Glutamatergic neuron (in vitro differentiated cells): ENCODE data around the gene PRUNE1. TPM values are rescaled to one million over a fixed set of nuclear protein-coding genes. Genes with fewer than 3 reads are reported as not detected.

ENCODE experiments used
- DNase-seq: peaks from one replicate; pipeline ENCODE4 v3.0.0; 2022
- H3K27ac Mint-ChIP-seq: one replicate; pipeline ENCODE4 v1.8.0; 2020; ENCODE audit warnings: mild to moderate bottlenecking, mixed read lengths, inconsistent platforms; ENCODE audit not compliant: unreplicated experiment
- H3K27me3 Mint-ChIP-seq: one replicate; pipeline ENCODE4 v1.8.0; 2020; ENCODE audit warnings: mild to moderate bottlenecking, moderate library complexity, mixed read lengths, inconsistent platforms; ENCODE audit not compliant: unreplicated experiment
- H3K36me3 Mint-ChIP-seq: one replicate; pipeline ENCODE4 v1.8.0; 2020; ENCODE audit warnings: mild to moderate bottlenecking, mixed read lengths, inconsistent platforms; ENCODE audit not compliant: unreplicated experiment
- H3K4me1 Mint-ChIP-seq: one replicate; pipeline ENCODE4 v1.8.0; 2020; ENCODE audit warnings: mild to moderate bottlenecking, low read depth, mixed read lengths, inconsistent platforms; ENCODE audit not compliant: unreplicated experiment
- H3K4me3 Mint-ChIP-seq: one replicate; pipeline ENCODE4 v1.8.0; 2020; ENCODE audit warnings: mild to moderate bottlenecking, mixed read lengths, inconsistent platforms; ENCODE audit not compliant: unreplicated experiment
- H3K9me3 Mint-ChIP-seq: one replicate; pipeline ENCODE4 v1.8.0; 2020; ENCODE audit warnings: mild to moderate bottlenecking, moderate library complexity, mixed read lengths, inconsistent platforms; ENCODE audit not compliant: unreplicated experiment
- total RNA-seq: library from RNA; stranded (reverse); fragmentation: NEBNext Ultra II Directional; extraction: Animal tissue kit (Norgen Biotek cat#: 25700); gene quantifications from one replicate; pipeline ENCODE4 v1.2.1, GENCODE V29; 2021; ENCODE audit not compliant: unreplicated experiment
- TF ChIP-seq, protein P1 (sequence below): fragments of 200-600 bp; sonication (generic); IDR thresholded peaks from one replicate; pipeline ENCODE4 v1.5.0; 2021; ENCODE audit not compliant: partially characterized antibody, unreplicated experiment

Gene PRUNE1
- total RNA-seq, 1 donor from 2014 or later: 14.9 TPM

DNA sequence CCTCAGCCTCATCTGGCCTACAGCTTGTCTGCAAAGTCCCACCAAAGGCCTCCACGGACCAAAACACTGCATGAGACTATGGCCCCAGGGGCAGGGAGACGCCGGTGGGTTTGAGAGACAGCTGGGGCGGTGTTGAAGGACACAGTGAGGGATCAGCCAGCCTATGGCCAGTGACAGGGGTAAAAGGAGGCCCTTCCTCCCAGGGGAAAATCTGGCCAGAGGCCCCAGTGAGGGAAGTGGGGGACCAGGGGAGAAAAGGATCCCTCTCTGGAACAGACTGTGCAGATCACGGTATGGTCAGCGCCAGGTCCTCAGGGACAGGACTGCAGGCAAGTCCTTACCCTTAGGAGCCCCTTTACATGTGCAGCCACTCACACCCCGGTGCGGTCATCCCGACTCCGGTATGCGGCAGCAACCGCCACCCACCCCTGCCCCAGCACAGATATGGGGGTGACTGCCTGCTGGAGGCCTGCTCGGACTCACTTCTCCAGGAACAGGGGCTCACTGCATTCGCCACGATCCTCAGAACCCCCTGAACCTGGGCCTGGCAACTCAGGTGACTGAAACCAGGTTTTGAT lies 34.9 kb upstream of the PRUNE1 start:
- H3K27me3 Mint-ChIP-seq: peaks cover 7% of the 10 kb centered on the region
- TF ChIP-seq, protein P1, sequence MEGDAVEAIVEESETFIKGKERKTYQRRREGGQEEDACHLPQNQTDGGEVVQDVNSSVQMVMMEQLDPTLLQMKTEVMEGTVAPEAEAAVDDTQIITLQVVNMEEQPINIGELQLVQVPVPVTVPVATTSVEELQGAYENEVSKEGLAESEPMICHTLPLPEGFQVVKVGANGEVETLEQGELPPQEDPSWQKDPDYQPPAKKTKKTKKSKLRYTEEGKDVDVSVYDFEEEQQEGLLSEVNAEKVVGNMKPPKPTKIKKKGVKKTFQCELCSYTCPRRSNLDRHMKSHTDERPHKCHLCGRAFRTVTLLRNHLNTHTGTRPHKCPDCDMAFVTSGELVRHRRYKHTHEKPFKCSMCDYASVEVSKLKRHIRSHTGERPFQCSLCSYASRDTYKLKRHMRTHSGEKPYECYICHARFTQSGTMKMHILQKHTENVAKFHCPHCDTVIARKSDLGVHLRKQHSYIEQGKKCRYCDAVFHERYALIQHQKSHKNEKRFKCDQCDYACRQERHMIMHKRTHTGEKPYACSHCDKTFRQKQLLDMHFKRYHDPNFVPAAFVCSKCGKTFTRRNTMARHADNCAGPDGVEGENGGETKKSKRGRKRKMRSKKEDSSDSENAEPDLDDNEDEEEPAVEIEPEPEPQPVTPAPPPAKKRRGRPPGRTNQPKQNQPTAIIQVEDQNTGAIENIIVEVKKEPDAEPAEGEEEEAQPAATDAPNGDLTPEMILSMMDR: no peak
- H3K27ac Mint-ChIP-seq: peak overlapping the region; percentile 70
- peaks cover 4% of the 10 kb centered on the region for H3K9me3 Mint-ChIP-seq
- DNase-seq: peak; percentile 38
- H3K4me1 Mint-ChIP-seq: peaks cover 29% of the 10 kb centered on the region
- H3K4me3 Mint-ChIP-seq: peak overlapping the region; percentile 78
- no peaks in the 10 kb centered on the region for H3K36me3 Mint-ChIP-seq

DNA sequence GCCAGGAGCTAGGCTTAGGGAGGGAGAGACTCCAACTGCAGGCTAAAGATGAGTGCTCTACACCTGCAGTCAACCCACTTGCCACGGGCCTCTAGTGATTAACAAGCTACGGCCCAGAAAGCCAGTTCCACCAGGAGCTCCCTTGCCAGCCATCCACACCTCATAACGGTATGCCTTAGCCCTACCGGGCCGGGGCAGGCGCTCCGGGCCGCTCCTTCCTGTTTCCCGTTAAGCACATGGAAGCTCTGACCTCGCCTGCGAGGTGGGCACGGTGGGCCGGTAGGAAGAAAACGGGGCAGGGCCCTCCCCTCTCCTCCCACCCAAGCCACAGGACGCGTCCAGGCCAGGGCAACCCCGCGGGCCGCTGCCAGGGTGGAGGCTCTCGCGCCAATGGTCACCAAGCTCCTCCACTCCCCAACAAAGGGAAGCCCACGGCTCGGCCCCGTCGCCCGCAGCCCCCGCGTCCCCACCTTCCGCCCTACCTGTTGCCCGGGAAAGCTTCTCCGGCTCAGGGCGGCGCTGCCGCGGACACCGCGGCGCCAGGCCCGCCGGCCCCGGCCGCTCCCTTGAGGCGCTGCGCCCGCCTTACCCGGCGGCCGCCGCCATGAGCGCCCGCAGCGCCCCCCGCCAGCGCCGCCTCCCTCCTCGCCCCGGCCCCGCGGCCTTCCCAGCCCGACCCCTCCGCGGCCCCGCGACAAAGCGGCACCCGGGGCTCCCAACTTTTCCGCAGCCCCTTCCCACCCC lies 34.2 kb upstream of the PRUNE1 start:
- DNase-seq: peak; percentile 54
- H3K27me3 Mint-ChIP-seq: peaks cover 7% of the 10 kb centered on the region
- H3K27ac Mint-ChIP-seq: peak overlapping the region; percentile 70
- no peaks in the 10 kb centered on the region for H3K36me3 Mint-ChIP-seq
- peaks cover 29% of the 10 kb centered on the region for H3K4me1 Mint-ChIP-seq
- TF ChIP-seq, protein P1: no peak
- peak overlapping the region; percentile 78 for H3K4me3 Mint-ChIP-seq
- H3K9me3 Mint-ChIP-seq: peaks cover 4% of the 10 kb centered on the region

DNA sequence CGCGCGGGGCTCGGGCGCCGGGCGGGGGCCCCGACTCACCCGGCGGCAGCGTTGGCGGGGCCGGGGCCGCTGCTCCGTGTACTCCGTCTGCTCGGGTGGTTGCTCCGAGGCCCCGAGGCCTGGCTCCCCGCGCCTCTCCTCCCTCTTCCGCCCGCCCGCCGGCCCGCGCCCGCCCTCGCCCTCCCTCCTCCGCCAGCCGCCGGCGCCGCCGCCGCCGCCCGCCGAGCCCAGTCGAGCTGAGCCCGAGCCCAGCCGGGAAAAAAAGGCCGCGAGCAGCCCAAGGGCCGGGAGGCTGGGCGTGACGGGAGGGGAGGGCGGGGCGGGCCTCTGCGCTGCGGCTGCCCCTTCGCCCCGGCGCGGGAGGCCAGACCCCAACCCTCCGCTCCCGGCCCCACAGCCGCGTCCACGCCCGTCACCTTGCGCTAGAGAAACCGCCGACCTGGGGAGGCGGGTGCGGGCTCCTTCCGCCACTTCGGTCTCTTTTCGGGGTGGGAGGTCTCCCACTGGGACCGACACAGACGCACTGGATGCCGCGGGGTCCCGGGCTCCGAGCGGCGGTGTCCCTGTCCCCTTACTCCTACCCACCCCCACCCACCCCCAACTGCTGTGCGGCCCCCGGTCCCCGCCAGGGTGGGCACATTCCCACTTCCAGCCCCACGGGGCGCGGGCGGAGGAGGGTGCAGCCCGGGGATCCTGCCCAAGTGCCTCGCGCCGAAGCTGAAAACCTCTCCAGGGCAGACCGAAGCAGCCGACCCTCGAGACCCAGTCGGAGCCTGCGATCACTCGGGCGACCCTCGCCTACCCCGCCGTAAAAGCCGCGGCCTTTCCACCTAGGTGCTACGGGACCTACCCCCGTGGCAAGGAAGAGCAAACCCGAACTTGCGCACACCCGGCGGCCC lies 33.4 kb upstream of the PRUNE1 start, which contains the start of gene CERS2:
TSS of gene CERS2 (minus strand) at position 256 of the 899 bp plus-strand sequence. CDS start 5,745 bp downstream, outside the sequence.
- Mint-ChIP-seq H3K36me3 (no peaks in the 10 kb centered on the region), H3K27me3 (peaks cover 7% of the 10 kb centered on the region), H3K27ac (peak within 1 kb of the TSS; percentile 70), H3K4me1 (peaks cover 29% of the 10 kb centered on the region), H3K4me3 (peak within 1 kb of the TSS; percentile 82), H3K9me3 (peaks cover 4% of the 10 kb centered on the region)
- TF ChIP-seq, protein P1: peak; percentile 9
- peak; percentile 85 for DNase-seq

DNA sequence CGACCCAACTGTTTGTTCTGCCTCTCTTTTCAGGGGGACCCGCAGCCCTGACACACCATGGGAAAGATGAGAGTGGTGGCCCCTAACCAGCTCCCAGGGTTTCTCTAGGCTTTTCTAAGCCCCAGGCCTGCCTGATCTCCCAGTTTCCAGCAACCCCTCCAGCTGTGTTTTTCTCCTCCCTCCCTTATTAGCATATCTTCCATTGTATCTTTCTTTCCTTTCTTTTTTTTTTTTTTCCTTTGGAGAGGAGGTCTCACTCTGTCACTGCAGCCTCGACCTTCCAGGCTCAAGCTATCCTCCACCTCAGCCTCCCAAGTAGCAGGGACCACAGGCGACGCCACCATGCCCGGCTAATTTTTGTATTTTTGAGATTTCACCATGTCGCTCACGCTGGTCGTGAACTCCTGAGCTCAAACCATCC lies 31.8 kb upstream of the PRUNE1 start:
- Mint-ChIP-seq H3K4me3 (peak overlapping the region; percentile 30), H3K36me3 (no peaks in the 10 kb centered on the region), H3K4me1 (peaks cover 22% of the 10 kb centered on the region), H3K27ac (no peak overlapping the region), H3K9me3 (peaks cover 4% of the 10 kb centered on the region), H3K27me3 (peaks cover 7% of the 10 kb centered on the region)
- no peak for DNase-seq
- TF ChIP-seq, protein P1: no peak
